T1000 (cell line): ENCODE data around the gene NOX3.
"Not testable (repeated sequence)": the region's sequence is repeated elsewhere in the genome, so short reads cannot be mapped to it uniquely, and the experiment has no call there.

Experiments
- DNase-seq: peaks from one replicate; lab custom pipeline; 2025; ENCODE audit warnings: mixed read lengths; lab: John Stamatoyannopoulos, UW

Gene NOX3

GRCh38 chr6:155371230-155371629 lies 84.4 kb downstream of the NOX3 start:
- DNase-seq = no peak

- DNase-seq = no peak
These were observed 89.3 kb downstream of the NOX3 start for GRCh38 chr6:155366325-155366724.

GRCh38 chr6:155364844-155365437 lies 90.7 kb downstream of the NOX3 start:
- DNase-seq = no peak

- DNase-seq = not testable (repeated sequence)
These were observed 91.6 kb downstream of the NOX3 start for GRCh38 chr6:155364021-155364420.

- DNase-seq = not testable (repeated sequence)
These were observed 92.5 kb downstream of the NOX3 start for GRCh38 chr6:155362968-155363632.

- no peak for DNase-seq
These were observed 101.5 kb downstream of the NOX3 start for GRCh38 chr6:155354167-155354566.

- DNase-seq = no peak
These were observed 102.8 kb downstream of the NOX3 start for GRCh38 chr6:155352811-155353210.

- DNase-seq = no peak
These were observed 103.6 kb downstream of the NOX3 start for GRCh38 chr6:155352130-155352420.

- DNase-seq = no peak
These were observed 104.1 kb downstream of the NOX3 start for GRCh38 chr6:155351273-155352129.

- no peak for DNase-seq
These were observed 105.7 kb downstream of the NOX3 start for GRCh38 chr6:155349956-155350355.

GRCh38 chr6:155349129-155349528 lies 106.5 kb downstream of the NOX3 start:
- no peak for DNase-seq

- DNase-seq = no peak
These were observed 107.8 kb downstream of the NOX3 start for GRCh38 chr6:155347800-155348199.

- no peak for DNase-seq
These were observed 108.7 kb downstream of the NOX3 start for GRCh38 chr6:155346957-155347356.
